Endothelial cell of umbilical vein (primary cell): ENCODE results near the gene IL24.

Source experiments
- FOS ChIP-seq: IDR thresholded peaks from 2 replicates; pipeline ENCODE4 v1.6.1; 2011; ENCODE audit warnings: mild to moderate bottlenecking, low read length, moderate library complexity, borderline replicate concordance; ENCODE audit not compliant: insufficient read depth
- MYC ChIP-seq: IDR thresholded peaks from one replicate; pipeline ENCODE4 v1.6.1; 2011; ENCODE audit warnings: mild to moderate bottlenecking, low read depth, low read length
- POLR2A ChIP-seq: IDR thresholded peaks from 2 replicates; pipeline ENCODE4 v1.6.1; 2012; ENCODE audit warnings: low read depth, mild to moderate bottlenecking, control low read depth, low read length
- POLR2AphosphoS5 ChIP-seq: IDR thresholded peaks from 2 replicates; pipeline ENCODE4 v1.6.1; 2012; ENCODE audit warnings: low read depth, mild to moderate bottlenecking, control low read depth, low read length, moderate library complexity; ENCODE audit not compliant: insufficient read depth
- TF ChIP-seq, protein P1 (sequence below), 2 donors: IDR thresholded peaks; 1 replicate in 1 of 2; 2 replicates in 1 of 2; pipeline ENCODE4 v1.5.1; 2011; ENCODE audit warnings: low read length in 2 of 2, mild to moderate bottlenecking in 2 of 2, moderate library complexity in 2 of 2, control low read depth in 1 of 2, inconsistent platforms in 1 of 2, low read depth in 1 of 2; ENCODE audit not compliant: insufficient read depth in 1 of 2; ENCODE audit errors: extremely low read depth in 1 of 2
- TF ChIP-seq, protein P2 (sequence below): IDR thresholded peaks from 2 replicates; pipeline ENCODE4 v1.6.1; 2011; ENCODE audit not compliant: insufficient read depth, insufficient read length

DNA sequence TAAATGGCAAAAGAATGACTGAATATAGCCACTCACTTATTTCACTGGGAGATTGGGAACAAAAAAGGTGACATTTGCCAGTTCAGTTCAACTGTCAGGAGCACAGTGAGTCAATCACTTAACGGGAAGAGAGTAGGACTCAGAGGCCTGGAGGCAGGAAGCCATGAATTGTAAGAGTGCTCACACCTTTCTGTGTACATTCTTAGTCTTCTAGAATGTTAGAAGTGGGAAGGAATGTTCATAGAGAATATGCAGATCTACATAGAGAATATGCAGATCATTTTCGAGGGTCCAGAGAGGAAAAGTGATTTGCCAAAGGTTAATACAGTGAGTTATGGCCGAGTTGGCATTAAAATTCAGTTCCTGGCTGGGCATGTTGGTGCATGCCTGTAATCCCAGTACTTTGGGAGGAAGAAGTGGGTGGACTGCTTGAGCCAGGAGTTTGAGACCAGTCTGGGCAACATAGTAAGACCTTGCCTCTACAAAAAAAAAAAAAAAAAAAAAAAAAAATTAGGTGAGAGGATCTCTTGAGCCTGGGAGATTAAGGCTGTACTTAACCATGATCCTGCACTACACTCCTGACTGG, 23.5 kb upstream of the IL24 start:
- TF ChIP-seq, protein P1, sequence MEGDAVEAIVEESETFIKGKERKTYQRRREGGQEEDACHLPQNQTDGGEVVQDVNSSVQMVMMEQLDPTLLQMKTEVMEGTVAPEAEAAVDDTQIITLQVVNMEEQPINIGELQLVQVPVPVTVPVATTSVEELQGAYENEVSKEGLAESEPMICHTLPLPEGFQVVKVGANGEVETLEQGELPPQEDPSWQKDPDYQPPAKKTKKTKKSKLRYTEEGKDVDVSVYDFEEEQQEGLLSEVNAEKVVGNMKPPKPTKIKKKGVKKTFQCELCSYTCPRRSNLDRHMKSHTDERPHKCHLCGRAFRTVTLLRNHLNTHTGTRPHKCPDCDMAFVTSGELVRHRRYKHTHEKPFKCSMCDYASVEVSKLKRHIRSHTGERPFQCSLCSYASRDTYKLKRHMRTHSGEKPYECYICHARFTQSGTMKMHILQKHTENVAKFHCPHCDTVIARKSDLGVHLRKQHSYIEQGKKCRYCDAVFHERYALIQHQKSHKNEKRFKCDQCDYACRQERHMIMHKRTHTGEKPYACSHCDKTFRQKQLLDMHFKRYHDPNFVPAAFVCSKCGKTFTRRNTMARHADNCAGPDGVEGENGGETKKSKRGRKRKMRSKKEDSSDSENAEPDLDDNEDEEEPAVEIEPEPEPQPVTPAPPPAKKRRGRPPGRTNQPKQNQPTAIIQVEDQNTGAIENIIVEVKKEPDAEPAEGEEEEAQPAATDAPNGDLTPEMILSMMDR (IDR thresholded peaks at IDR 0.05; ENCODE audit: extremely low read depth in 1 of 2, insufficient read depth in 1 of 2, low read depth in 1 of 2, low read length in 2 of 2): no peak
- TF ChIP-seq FOS: no peak
- TF ChIP-seq MYC: no peak
- no peak for TF ChIP-seq POLR2AphosphoS5
- TF ChIP-seq POLR2A: no peak
- TF ChIP-seq, protein P2, sequence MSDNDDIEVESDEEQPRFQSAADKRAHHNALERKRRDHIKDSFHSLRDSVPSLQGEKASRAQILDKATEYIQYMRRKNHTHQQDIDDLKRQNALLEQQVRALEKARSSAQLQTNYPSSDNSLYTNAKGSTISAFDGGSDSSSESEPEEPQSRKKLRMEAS: no peak
